Stomach (tissue), 19 donors: Measurements from ENCODE around the gene CDH9. TPM values are rescaled to one million over a fixed set of nuclear protein-coding genes. Genes with fewer than 3 reads are reported as not detected.

Experiments
- DNase-seq, 2 donors: peaks; one replicate each; pipeline versions ENCODE4 v3.0.0 to v3.0.0-alpha.2; 2013 to 2019
- H3K27ac ChIP-seq, 5 donors: fragments of 200-600 bp in 4 of 5; sonication (generic) in 4 of 5; one replicate each; pipeline ENCODE4 v1.5.1; 2013 to 2019; ENCODE audit warnings: mild to moderate bottlenecking in 1 of 5, moderate library complexity in 1 of 5
- H3K27me3 ChIP-seq, 3 donors: fragments of 200-600 bp; sonication (generic); one replicate each; pipeline ENCODE4 v1.5.1; 2017 to 2019; ENCODE audit warnings: mixed run types in 1 of 3
- H3K36me3 ChIP-seq, 4 donors: fragments of 200-600 bp; sonication (generic); 1 replicate in 3 of 4; 2 replicates in 1 of 4; pipeline ENCODE4 v1.5.1; 2016 to 2019
- H3K4me1 ChIP-seq, 4 donors: fragments of 200-600 bp; sonication (generic); one replicate each; pipeline ENCODE4 v1.5.1; 2016 to 2019
- H3K4me3 ChIP-seq, 4 donors: fragments of 200-600 bp; sonication (generic) in 3 of 4; one replicate each; pipeline ENCODE4 v1.5.1; 2016 to 2019; ENCODE audit warnings: mild to moderate bottlenecking in 1 of 4
- H3K9me3 ChIP-seq, 4 donors: fragments of 200-600 bp; sonication (generic); one replicate each; pipeline ENCODE4 v1.5.1; 2016 to 2019
- CTCF ChIP-seq, 7 experiments: fragments of 450-650 bp in 4 of 7; fragments of 200-600 bp in 3 of 7; sonication (generic) in 3 of 7; IDR thresholded peaks; one replicate each; pipeline ENCODE4 v1.5.1; 2016 to 2019; ENCODE audit warnings: antibody characterized with exemption in 7 of 7, control low read depth in 2 of 7, mild to moderate bottlenecking in 1 of 7
- EP300 ChIP-seq: sonication (generic); formaldehyde crosslinking; IDR thresholded peaks from one replicate; pipeline ENCODE4 v1.6.1; 2017; ENCODE audit warnings: antibody characterized with exemption
- POLR2A ChIP-seq, 4 donors: fragments of 450-650 bp; IDR thresholded peaks; one replicate each; pipeline ENCODE4 v1.6.1; 2016; ENCODE audit warnings: antibody characterized with exemption in 4 of 4, control low read depth in 2 of 4, mild to moderate bottlenecking in 1 of 4, moderate library complexity in 1 of 4
- POLR2AphosphoS5 ChIP-seq, 3 donors: sonication (generic); formaldehyde crosslinking; IDR thresholded peaks; one replicate each; pipeline ENCODE4 v1.6.1; 2016; ENCODE audit warnings: antibody characterized with exemption in 3 of 3
- WGBS, 5 donors: extraction: QIAGEN DNeasy Blood & Tissue Kit in 3 of 5; methylation state at CpG; one replicate each; pipeline versions ENCODE4 v1.1.5 to v1.1.7; 2013 to 2018; 5-methylcytosine and 5-hydroxymethylcytosine counted together
- intact Hi-C: fragments of 100-400 bp; cut with DNase I; formaldehyde crosslinking; loops from one replicate; pipeline ENCODE4 v1.15.1; 2023; ENCODE audit warnings: low total_unique reads
- long read RNA-seq, 10 donors: transcript quantifications; one replicate each; lab custom pipeline, GENCODE V29; 2026
- polyA plus RNA-seq, 3 donors: library from polyadenylated mRNA; stranded (reverse); fragments of 200-250 nt; gene quantifications; one replicate each; pipeline ENCODE4 v1.2.3, GENCODE V29; 2013
- total RNA-seq, 5 donors: library from RNA; depleted of rRNA; stranded (reverse); fragments of >200 nt; gene quantifications; one replicate each; pipeline versions ENCODE4 v1.1.0 to v1.2.3, GENCODE V29; 2014 to 2016
- donor health status: healthy with polysubstance abuse.
- donor health status: Bipolar disorder and iron deficiency.
- donor health status: healthy.

CDH9 gene
- total RNA-seq (1 to 10 TPM in 1 of 5 donors, not detected in 4; 2.0 TPM), polyA plus RNA-seq (not detected)
- long read RNA-seq, donor 1: 0 reads
- long read RNA-seq, donor 2: 0 reads
- long read RNA-seq, donor 3: 0 reads
- long read RNA-seq, donor 4: 0 reads
- long read RNA-seq, donor 5, partial matches to known transcripts: 0 of 2 reads
- long read RNA-seq, donor 5, other reads (novel, unspliced or antisense): 0 of 2 reads
- long read RNA-seq, donor 6: 0 reads
- long read RNA-seq, donor 7: 0 reads
- long read RNA-seq, donor 8: 0 reads
- long read RNA-seq, donor 9: 0 reads
- long read RNA-seq, donor 10: 0 reads

DNA sequence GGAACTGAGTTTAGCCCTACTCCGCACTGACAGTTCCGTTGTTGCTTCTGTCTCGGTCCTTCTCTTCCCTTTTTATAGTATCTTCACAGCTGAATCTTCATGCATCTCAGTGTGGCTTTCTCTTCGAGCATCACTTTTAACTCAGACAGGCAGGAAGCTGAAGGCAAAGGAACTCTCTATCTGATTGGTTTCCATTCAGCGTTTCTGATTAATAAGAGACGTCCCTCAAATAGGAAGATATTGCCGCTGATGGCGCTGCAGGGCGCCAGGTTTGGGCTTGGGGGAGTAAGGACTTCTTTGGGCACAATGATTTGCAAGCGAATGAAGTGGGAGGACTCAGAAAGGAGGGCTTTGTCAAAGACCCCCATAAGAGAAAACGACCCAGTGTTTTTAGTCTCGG, at the start of gene CDH9:
Gene CDH9, minus strand, starts transcription at position 111 of the 400 bp plus-strand sequence. CDS start 50,253 bp downstream, outside the sequence.
- Histone ChIP-seq H3K9me3 (no peaks in the 10 kb centered on the region), H3K27me3 (no peaks in the 10 kb centered on the region), H3K4me3 (no peak within 1 kb of the TSS), H3K4me1 (no peaks in the 10 kb centered on the region), H3K36me3 (no peaks in the 10 kb centered on the region), H3K27ac (no peak within 1 kb of the TSS)
- peak in 1 of 2 donors; percentile 6 for DNase-seq
- TF ChIP-seq EP300 (no peak), POLR2A (IDR thresholded peaks at IDR 0.05) (no peak), POLR2AphosphoS5 (IDR thresholded peaks at IDR 0.05) (no peak), CTCF (IDR thresholded peaks at IDR 0.05) (no peak)
- intact Hi-C loops: no loop called here
- WGBS, 5 donors: 14 to 22% (median 16%) methylated on average over 12 of the region's 12 CpGs

- no peak overlapping the region for H3K4me3 ChIP-seq
- 32 to 46% (median 37%) methylated on average over 2 of the region's 2 CpGs for WGBS, 5 donors
- TF ChIP-seq POLR2A (IDR thresholded peaks at IDR 0.05): no peak
- TF ChIP-seq CTCF (IDR thresholded peaks at IDR 0.05): no peak
- no peak for TF ChIP-seq EP300
- no peak for TF ChIP-seq POLR2AphosphoS5 (IDR thresholded peaks at IDR 0.05)
- DNase-seq: peak in 1 of 2 donors; percentile 30
- H3K27ac ChIP-seq: no peak overlapping the region
- no peaks in the 10 kb centered on the region for H3K9me3 ChIP-seq
- intact Hi-C loops: no loop called here
- H3K4me1 ChIP-seq: no peaks in the 10 kb centered on the region
- H3K36me3 ChIP-seq: no peaks in the 10 kb centered on the region
- no peaks in the 10 kb centered on the region for H3K27me3 ChIP-seq
Measured at GRCh38 chr5:27087747-27088146, 49.4 kb upstream of the CDH9 start.

DNA sequence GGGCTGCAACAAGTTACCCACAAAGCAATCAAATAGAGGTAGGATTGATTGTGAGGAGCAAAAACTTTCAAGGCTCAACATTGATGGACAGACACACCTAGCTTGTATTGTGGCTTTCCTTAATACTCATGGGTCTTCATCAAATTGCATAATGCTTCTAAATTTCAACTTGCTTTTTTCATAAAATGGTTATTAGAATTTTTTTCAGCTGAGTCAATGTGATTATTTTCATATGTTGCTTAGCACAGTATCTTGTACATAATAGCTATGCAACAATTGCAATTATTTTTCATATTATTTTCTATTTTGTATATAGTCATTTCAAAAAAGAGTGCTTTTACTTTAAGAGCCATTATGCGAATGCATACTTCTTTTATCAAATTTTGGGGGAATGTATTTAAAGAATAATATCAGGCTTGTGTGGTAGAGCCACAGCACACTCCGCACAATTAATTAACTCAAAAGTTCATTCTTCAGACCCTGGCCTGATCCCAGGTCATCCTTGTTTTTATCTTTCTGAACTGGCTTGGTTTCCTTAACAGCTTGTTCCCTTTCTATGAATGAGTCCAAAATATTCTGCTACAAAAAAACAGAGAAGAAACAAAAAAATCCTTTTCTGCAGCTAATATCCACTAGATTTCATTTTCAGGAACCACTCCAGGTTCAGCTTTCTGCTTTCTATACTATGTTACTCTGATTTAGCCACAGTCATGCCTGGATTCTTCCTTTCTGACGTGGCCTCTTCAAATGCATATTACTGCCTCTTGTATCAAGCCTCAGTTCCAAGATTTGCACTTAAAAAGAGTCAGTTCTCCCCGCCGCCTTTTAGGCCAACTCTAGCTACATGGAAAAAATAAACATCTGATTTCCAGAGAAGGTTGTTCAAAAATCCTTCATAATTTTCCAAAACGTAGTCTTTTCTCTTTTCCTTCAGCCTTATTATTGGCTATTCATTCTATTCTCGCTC, 45.3 kb upstream of the CDH9 start:
- H3K27ac ChIP-seq: no peak overlapping the region
- TF ChIP-seq POLR2A (IDR thresholded peaks at IDR 0.05) (no peak), CTCF (IDR thresholded peaks at IDR 0.05) (no peak), EP300 (no peak), POLR2AphosphoS5 (IDR thresholded peaks at IDR 0.05) (no peak)
- peaks cover 0 to 6% (median 2%) of the 10 kb centered on the region in 4 donors for H3K9me3 ChIP-seq
- no peak overlapping the region for H3K4me3 ChIP-seq
- peak in 1 of 2 donors; percentile 45 for DNase-seq
- intact Hi-C loops: no loop called here
- WGBS, 5 donors: 57 to 62% (median 62%) methylated on average over 7 of the region's 7 CpGs
- H3K4me1 ChIP-seq: no peaks in the 10 kb centered on the region
- no peaks in the 10 kb centered on the region for H3K36me3 ChIP-seq
- no peaks in the 10 kb centered on the region for H3K27me3 ChIP-seq

DNA sequence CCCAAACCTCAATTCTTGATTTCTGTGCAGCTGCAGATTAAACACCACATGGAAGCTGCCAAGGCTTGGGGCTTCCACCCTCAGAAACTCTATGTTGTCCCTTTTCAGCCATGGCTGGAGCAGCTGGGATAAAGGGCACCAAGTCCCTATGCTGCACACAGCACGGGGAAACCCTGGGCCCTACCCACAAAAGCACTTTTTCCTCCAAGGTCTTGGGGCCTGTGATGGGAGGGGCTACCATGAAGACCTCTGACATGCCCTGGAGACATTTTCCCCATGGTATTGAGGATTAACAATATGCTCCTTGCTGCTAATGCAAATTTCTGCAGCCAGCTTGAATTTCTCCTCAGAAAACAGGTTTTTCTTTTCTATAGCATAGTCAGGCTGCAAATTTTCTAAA, 41.8 kb upstream of the CDH9 start:
- DNase-seq: no peak
- intact Hi-C loops: no loop called here
- Histone ChIP-seq H3K4me3 (no peak overlapping the region), H3K27ac (no peak overlapping the region), H3K4me1 (no peaks in the 10 kb centered on the region), H3K9me3 (peaks cover 0 to 13% (median 2%) of the 10 kb centered on the region in 4 donors), H3K27me3 (no peaks in the 10 kb centered on the region), H3K36me3 (no peaks in the 10 kb centered on the region)
- WGBS, 5 donors: 33 to 71% (median 47%) methylated on average over 1 of the region's 1 CpG
- TF ChIP-seq CTCF (IDR thresholded peaks at IDR 0.05) (no peak), POLR2A (IDR thresholded peaks at IDR 0.05) (no peak), EP300 (no peak), POLR2AphosphoS5 (IDR thresholded peaks at IDR 0.05) (no peak)
